Astrocyte of the hippocampus (primary cell): Measurements from ENCODE around the gene CARMIL3.
A peak's percentile ranks its signal among the peaks of the same experiment; 100 is the strongest.
"Not testable (repeated sequence)": the region's sequence is repeated elsewhere in the genome, so short reads cannot be mapped to it uniquely, and the experiment has no call there.

ENCODE experiments used
- DNase-seq: peaks from one replicate; pipeline ENCODE4 v3.0.0; 2011; ENCODE audit warnings: low read depth, low spot score

The CARMIL3 gene

DNA sequence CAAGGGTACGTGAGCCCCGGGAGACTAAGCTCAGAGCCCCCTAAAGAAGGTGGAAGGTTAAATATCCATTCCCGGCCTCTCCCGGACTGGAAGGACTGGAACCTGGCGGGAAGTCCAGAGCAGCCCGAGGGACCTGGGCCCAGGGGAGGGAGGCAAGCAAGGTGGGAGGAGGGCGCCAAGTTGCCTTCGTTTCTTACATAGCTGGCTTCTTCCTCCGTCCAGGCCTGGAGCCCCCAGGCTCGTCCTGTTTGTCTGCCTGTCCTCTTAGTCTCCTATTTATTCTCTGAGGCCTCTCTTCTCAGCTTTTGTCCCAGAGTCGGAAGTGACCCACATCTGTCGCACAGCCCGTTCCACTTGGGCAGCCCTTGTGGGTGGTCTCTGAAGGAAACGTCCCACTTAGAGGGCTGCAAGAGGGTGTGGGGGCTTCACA is 43.0 kb downstream of the CARMIL3 start:
- DNase-seq = no peak

DNA sequence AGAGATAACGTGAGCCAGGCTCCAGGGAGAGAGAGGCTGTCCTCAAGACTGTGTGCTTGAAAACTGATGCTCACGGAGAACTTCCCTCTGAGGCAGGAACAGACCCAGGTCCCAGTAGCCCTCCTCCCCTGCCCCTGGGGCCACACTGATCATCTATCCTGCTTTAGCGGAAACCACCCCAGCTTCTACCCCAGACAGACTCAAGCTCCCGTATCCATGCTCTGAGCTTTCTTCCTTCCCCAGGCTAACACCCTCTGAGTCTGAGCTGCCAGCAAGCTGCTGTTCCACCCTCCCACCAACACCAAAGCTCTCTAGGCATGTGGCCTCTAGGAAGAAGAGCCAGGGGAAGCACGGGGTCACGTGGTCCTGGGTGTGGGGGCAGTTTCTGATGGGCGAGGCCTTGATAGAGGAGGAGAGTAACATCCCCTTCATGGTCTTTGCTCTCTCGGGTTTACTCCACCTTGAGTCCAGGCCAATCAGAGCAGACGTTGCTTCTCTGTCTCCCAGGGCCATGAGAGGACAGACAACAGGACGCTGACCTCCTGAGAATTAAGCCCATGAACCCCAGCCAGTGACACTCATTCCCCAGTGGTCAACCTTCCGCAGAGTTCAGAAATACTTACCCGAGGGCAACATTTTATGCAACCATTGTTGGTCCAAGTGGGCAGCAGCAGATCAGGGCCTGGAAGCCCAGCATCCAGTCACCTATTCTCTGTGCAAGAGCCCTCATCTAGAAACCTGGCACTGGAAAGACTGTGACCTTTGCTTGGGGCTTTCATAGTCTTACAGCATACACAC is 43.7 kb downstream of the CARMIL3 start:
- DNase-seq = no peak

DNA sequence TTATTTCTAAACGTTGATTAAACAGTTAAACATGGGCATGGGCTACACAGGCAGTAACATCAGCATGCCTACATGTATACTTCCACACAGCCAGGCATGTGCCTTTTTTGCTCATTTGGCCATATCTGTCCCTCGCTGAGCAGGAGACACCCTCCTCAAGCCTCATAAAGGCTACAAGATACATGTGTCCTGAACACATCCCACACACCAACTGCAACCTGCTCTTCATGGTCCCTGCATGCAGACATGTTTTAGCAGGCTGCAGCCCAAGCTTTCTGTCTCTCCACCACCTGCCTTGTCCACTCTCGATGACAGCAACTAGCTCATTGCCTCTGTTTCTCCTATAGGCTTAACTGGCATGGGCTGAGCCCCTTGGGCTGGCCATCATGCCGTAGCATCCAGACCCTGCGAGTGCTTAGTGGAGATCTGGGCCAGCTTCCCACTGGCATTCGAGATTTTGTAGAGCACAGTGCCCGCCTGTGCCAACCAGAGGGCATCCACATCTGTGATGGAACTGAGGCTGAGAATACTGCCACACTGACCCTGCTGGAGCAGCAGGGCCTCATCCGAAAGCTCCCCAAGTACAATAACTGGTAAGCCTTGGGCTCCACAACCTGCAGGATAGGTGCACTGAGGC is 44.9 kb downstream of the CARMIL3 start:
- no peak for DNase-seq

DNA sequence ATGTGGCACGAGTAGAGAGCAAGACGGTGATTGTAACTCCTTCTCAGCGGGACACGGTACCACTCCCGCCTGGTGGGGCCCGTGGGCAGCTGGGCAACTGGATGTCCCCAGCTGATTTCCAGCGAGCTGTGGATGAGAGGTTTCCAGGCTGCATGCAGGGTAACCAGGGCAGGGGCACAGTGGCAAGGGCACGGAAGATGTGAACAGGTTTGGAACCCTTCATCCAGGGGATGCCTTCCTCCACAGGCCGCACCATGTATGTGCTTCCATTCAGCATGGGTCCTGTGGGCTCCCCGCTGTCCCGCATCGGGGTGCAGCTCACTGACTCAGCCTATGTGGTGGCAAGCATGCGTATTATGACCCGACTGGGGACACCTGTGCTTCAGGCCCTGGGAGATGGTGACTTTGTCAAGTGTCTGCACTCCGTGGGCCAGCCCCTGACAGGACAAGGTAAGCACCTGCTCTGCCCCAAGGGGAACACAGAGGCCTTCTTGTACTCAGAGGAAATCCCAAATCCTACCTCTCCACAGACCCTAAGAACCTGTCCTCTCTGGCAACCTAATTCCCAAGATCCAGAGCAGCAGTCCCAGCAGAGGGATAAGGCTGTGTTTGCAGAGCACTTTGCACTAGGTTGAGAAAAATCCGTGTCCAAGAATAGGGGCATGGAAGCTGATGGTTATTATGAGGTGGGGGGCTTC is 46.6 kb downstream of the CARMIL3 start:
- no peak for DNase-seq

DNA sequence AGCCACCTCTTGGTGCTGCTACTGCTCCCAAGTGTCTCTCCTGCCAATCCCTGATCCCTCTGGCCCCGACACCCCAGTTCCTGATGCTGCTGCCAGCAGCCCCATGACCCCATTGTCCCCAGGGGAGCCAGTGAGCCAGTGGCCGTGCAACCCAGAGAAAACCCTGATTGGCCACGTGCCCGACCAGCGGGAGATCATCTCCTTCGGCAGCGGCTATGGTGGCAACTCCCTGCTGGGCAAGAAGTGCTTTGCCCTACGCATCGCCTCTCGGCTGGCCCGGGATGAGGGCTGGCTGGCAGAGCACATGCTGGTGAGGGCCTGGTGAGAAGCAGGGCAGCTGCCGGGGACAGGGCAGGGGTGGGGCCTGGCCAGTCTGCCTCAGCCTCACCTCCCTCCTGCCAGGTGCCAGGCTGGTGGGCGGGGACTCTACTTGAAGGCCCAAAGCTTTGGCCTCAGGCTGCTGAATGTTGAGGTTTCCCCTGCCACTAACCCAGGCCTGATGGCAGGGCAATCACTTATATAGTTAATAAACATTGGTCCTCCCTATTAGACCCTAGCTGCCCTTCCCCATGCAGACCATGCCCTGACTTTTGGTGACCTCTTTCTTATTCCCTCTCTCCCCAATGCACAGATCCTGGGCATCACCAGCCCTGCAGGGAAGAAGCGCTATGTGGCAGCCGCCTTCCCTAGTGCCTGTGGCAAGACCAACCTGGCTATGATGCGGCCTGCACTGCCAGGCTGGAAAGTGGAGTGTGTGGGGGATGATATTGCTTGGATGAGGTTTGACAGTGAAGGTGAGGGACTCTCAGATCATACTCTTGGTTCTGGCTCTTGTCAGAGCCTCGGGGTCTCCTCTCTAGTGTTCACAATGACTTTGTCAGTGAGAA is 47.4 kb downstream of the CARMIL3 start:
- no peak for DNase-seq

DNA sequence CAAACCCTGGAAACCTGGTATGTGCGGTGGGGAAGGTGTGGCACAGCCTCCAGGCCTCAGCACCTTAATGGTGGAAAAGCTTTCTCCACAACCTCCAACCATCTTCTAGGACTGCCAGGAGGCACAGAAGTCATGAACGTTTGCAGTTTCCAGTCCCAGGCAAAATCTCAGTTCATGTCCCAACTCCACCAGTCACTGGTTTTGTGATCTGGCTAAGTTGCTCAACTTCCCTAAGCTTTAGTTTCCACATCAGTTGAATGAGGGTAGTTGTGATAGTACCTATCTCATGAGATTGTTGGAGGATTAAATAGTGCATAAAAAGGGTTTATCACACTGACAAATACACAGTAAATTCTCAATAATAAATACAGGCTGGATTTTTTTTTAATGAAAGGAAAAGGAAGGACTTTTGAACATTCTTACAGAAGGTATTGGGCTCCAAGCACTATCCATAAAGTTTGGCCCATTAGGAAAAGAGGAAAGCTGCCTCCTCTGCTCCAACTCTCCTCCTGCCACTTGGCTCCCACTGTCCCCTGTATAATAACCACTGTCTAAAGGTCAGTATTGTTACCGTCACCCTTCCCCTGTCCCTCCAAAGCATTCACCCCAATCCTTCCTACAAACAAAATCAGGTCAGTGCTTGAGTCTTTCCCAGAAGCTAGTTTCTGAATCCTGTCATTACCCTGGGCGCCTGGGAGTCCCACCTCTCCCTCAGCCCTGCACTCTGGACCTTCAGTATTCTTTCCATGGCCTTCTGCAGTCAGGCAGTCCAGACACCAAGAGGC is 48.6 kb downstream of the CARMIL3 start:
- DNase-seq = no peak

DNA sequence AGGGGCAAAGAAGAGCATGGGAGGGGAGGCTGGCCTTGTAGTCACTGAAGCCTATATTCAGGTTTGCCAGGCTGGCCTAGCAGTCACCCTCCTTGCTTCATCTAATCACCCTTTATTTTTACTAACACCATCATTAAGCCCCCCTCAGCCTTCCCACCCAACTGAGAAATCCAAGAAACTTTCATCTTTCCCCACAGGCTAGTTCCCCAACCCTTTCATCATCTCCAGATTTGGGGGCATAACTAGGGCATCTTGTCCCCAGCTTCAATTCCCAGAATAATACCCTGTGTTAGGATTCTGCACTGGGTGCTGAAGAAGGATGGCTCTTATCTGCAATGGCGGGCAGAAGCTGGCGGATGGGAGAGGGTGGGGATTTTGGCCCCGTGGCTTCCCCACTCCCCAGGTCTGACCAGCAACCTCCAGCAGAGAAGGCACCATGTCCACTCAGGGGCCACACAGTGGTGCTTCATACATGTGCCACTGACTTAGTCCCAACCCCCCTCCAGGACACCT is 49.2 kb downstream of the CARMIL3 start:
- DNase-seq = no peak

DNA sequence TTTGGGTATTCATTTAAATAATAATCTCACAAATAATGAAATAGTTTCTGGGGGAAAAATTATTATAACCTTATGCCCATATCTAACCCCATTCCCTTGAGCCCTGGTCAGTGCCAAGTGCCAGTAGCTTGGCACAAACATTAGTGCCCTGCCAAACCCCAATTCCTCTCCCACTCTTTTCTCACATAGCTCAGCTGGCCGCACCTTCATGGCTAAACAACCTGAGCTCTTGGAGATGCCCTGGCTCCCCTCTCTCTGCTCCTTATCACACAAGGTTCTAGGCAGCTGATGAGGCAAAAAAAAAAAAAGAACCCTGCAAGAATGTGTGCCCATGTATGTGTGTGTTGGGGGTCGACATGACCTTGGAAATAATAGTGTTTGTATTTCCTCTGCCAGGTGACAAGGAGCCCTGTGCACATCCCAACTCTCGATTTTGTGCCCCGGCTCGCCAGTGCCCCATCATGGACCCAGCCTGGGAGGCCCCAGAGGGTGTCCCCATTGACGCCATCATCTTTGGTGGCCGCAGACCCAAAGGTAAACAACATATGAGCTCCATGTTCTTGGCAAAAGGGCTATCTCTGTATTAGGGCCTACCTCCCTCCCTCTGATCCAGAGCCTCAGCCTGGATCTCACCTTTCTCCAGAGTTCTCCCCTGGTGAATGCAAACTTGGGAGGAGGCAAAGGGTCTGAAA is 50.7 kb downstream of the CARMIL3 start:
- DNase-seq = no peak

DNA sequence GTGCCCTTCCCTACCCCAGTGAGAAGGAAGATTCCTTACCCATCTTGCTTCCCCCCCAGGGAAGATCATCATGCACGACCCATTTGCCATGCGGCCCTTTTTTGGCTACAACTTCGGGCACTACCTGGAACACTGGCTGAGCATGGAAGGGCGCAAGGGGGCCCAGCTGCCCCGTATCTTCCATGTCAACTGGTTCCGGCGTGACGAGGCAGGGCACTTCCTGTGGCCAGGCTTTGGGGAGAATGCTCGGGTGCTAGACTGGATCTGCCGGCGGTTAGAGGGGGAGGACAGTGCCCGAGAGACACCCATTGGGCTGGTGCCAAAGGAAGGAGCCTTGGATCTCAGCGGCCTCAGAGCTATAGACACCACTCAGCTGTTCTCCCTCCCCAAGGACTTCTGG is 51.6 kb downstream of the CARMIL3 start:
- DNase-seq = no peak

DNA sequence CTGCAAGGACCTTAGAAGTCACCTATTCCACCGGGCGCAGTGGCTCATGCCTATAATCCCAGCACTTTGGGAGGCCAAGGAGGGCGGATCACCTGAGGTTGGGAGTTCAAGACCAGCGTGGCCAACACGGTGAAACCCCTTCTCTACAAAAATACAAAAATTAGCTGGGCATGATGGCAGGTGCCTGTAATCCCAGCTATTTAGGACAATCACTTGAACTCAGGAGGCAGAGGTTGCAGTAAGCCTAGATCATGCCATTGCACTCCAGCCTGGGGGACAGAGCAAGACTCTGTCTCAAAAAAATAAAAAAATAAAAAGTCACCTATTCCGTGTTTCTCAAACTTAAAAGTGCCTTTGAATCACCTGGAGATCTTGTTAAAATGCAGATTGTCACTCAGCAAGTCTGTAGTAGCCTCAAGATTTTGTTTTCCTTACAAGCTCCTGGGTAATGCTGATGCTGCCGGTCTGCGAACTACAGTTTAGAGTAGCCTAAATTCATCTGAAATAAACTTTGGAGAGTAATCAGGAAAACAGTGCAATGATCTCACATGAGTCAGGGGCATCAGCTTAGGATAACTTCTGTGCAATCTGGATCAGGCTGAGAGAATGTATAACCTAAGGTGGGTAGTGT is 53.9 kb downstream of the CARMIL3 start:
- DNase-seq = not testable (repeated sequence)

DNA sequence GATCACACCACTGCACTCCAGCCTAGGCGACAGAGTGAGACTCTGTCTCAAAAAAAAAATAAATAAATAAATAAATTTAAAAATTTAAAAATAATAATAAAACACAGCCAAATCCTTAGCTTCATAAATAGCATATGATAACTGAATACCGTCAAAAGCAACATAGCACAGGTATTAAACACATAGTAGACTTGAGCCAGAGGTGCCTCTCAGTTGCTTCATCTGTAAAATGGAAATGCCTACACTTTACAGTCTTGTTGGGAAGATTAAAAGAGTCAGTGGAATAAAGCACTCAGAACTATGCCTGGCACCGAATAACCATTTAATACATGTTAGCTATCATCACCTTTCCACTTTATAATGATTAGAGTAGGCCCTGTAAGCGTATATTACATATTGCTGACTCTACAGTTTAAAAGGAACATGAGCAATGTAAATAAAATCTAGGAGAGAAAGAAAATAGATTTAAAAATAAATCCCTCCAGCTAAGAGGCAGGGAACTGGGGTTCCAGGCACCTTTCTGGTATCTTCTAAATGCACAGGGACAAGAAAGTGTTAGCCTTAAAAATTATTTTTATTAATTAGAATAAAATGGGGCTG is 55.0 kb downstream of the CARMIL3 start:
- no peak for DNase-seq

DNA sequence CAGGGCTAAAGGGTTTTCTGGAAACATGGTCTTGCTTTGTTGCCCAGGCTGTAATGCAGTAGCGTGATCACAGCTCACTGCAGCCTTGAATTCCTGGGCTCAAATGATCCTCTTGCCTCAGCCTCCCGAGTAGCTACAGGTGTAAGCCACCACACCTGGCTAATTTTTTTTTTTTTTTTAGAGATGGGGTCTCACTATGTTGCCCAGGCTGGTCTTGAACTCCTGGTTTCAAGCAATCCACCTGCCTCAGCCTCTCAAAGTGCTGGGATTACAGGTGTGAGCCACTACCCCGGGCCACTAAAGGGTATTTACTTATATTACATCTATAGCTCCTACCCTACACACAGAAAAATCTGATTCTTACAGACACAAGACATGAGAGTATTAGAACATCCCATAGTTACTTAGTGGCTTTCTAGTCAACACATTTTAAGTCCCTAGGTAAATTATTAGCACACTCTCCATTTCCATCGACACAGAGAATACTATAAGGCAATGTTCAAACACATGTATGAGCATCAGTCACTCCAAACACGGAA is 56.6 kb downstream of the CARMIL3 start:
- DNase-seq = no peak

DNA sequence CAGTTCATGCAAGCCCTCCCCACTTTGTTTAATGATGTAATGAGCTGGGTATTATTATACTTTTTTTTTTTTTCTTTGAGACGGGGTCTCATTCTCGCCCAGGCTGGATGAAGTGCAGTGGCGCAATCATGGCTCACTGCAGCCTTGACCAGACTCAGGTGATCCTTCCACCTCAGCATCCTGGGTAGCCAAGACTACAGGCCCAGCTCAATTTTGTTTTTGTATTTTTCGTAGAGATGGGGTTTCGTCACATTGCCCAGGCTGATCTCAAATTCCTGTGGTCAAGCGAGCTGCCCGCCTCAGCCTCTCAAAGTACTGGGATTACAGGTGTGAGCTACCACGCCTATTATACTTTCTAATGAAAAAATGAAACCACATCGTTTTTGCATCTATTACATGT is 58.3 kb downstream of the CARMIL3 start:
- DNase-seq = no peak

DNA sequence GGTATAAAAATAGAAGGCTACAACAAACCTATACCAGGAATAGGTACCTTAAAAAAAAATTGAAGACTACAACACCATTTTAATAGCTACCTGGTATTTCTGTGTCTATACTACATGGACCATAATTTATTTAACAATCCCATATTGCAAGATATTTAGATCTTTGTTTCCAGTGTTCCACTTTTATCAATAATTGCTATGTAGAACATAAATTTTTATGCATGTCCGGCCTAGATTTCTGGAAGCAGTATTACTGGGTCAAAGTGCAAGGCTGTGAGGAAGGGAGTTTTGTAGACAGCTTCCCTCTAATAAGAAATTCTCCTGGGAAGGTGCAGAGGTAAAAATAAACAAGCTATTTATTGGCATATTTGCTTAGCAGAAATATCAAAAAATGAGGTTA is 58.7 kb downstream of the CARMIL3 start:
- DNase-seq = no peak

DNA sequence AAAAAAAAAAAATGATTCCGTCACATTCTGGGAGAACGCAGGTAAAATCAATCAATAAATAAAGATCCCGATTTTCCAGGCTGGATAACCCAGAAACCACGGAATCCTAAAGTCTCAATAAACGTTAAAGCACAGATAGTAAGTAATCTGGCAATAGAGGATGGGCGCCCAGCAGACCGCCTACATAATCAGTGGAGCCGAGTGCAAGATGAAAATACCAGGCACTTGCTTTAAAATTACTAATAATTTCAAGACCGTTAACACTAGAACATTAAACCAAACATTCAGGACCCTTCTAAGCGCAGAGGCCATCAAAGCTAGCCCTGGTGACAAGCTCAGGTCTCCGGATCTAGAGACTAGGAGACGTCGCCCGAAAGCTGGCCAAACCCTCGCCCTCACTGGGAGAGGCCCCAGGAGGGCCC is 61.6 kb downstream of the CARMIL3 start:
- no peak for DNase-seq

DNA sequence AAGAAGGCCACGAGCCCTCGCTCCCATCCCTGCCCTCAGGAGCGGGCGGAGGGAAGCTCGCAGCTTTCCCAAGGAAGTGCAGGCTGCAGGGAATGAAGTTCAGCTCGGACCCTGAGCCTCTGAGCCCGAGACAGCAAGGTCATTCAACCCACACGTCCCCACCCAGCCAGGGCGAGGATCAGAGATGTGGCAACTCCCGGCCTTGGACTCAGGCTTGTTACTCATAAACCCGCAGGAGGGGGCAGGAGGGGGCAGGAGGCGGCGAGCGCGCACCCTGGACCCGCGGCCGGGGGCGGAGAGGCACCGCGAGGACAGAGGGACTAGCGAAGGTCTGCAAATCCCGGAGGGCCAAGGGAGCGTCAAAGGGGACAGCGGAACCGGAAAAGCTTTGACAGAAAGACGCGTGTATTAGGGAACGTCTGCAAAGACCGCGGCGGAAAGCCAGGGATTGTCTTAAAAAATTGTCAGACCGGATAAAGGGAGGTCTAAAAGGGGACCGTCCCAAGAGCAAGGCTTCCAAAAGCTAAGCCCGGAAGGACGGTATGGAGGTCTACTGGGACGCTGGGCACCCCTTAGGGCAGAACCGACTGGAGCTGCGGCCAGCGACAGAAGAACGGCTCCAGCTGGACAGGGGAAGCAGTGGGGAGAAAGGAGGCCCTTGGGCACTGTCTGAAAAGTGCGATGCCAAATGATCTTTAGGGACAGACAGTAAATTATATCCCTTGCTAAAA is 62.2 kb downstream of the CARMIL3 start:
- peak; percentile 90 for DNase-seq

DNA sequence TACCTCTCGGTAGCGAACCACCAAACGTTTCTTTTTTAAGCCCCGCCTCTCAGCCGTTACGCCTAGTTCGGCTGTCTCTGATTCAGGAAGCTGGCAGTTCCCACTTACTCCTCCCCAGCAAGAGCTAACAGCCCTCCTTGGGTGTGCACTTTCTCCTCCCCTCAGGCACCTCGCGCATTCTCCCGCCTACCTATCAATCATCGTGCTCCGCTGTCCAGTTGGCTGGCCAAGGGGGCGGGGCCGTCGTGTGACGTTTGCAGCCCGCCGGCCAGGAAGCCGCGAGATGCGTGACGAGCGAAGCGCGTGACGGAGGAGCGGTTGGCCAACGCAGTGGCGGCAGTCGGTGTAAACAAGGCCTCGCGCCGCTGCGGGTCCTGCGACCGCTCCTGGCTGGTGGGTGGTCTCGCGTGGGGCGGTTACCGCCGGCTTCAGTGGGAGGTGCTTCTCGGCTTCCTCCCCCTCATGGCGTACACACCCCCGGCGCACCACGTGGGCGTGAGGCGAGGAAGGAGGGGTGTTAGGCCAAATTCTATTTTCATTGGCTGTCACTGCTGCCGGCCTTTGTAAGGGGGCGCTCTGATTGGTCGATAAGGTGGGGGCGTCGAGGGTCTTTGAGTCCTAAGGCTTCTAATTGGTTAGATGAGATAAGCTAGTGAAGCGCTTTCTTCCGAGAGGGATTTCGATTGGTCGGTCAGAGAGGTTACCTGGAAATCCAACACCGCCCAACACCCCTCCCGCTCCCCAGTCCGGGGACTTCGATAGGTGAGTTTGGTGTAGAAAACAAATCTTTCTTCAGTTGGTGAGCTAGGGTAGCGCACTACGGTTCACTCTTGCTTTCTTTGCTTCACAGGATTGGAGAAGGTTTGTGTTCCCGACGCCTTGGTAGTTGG is 63.0 kb downstream of the CARMIL3 start, which contains the start of the genes DCAF11 and NRL:
TSS of gene DCAF11 (plus strand) at position 246 of the 890 bp plus-strand sequence. CDS start 818 bp downstream, outside the sequence.
TSS of gene NRL (minus strand) at position 418 of the 890 bp plus-strand sequence. CDS start 32,101 bp downstream, outside the sequence.
- peak; percentile 100 for DNase-seq
